Measurements from ENCODE around the gene ELL.

DNA sequence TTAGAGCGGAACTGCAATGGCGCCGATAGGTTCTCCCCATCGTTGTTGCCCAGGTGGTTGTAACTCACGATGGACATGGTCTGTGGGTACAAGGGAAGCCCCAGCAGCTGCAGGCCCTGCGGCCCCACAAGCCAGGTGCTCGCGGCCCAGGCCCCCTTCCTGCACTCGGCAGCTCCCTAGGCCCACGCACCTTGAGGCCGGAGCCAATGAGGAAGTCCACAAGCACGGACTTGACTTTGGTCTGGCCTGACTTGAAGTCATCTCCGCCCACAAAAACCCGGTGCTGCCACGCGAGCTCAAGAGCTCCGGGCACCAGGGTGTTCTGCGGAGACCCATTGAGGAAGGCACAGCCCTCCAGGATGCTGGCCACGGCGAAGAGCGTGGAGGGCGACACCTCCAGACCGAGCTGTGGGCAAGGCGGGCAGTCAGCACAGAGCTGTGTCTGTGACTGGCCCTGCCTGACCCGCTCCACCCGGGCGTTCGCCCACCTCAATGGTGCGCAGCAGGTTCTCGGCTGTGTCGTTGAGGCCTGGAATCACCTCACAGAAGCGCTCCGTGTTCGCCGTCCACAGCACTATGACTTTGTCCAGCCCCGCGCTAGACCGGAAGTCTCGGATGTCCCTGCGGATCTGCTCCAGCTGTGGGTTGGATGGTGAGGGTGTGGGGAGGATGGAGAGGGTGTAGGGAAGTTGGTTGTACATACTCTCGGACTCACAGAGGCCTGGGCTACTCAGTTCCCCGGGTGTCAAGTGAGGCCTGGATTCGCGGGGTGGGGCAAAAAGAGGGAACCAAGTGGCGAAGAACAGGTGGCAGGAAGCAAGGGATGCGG, 85.8 kb downstream of the ELL start:
- TF ChIP-seq, protein P1, sequence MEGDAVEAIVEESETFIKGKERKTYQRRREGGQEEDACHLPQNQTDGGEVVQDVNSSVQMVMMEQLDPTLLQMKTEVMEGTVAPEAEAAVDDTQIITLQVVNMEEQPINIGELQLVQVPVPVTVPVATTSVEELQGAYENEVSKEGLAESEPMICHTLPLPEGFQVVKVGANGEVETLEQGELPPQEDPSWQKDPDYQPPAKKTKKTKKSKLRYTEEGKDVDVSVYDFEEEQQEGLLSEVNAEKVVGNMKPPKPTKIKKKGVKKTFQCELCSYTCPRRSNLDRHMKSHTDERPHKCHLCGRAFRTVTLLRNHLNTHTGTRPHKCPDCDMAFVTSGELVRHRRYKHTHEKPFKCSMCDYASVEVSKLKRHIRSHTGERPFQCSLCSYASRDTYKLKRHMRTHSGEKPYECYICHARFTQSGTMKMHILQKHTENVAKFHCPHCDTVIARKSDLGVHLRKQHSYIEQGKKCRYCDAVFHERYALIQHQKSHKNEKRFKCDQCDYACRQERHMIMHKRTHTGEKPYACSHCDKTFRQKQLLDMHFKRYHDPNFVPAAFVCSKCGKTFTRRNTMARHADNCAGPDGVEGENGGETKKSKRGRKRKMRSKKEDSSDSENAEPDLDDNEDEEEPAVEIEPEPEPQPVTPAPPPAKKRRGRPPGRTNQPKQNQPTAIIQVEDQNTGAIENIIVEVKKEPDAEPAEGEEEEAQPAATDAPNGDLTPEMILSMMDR (IDR thresholded peaks at IDR 0.05): no peak
- TF ChIP-seq POLR2A (IDR thresholded peaks at IDR 0.05) (no peak), POLR2AphosphoS5 (IDR thresholded peaks at IDR 0.05) (no peak), EP300 (IDR thresholded peaks at IDR 0.05) (no peak)
